GM23248 (cell line): ENCODE measurements around the gene LEFTY1. TPM values are rescaled to one million over a fixed set of nuclear protein-coding genes. Genes with fewer than 3 reads are reported as not detected.

ENCODE experiments used
- DNase-seq: peaks from one replicate; pipeline ENCODE4 v3.0.0-alpha.2; 2015
- H2AFZ ChIP-seq: fragments of 200-600 bp; sonication (generic); 2 replicates; pipeline ENCODE4 v1.6.1; 2016; ENCODE audit warnings: antibody characterized with exemption
- H3F3A ChIP-seq: fragments of 200-600 bp; sonication (generic); 2 replicates; pipeline ENCODE4 v1.6.1; 2016; ENCODE audit warnings: mild to moderate bottlenecking, antibody characterized with exemption, mixed run types; ENCODE audit not compliant: insufficient read depth
- H3K27ac ChIP-seq: fragments of 200-600 bp; sonication (generic); 2 replicates; pipeline ENCODE4 v1.5.1; 2016; ENCODE audit warnings: mild to moderate bottlenecking
- H3K27me3 ChIP-seq: fragments of 200-600 bp; sonication (generic); replicated peaks from 2 replicates; pipeline ENCODE4 v1.6.1; 2016; ENCODE audit warnings: mild to moderate bottlenecking; ENCODE audit not compliant: insufficient read depth
- H3K36me3 ChIP-seq: fragments of 200-600 bp; sonication (generic); 2 replicates; pipeline ENCODE4 v1.6.1; 2016; ENCODE audit warnings: low read depth, mild to moderate bottlenecking
- H3K4me1 ChIP-seq: fragments of 200-600 bp; sonication (generic); 2 replicates; pipeline ENCODE4 v1.6.1; 2016; ENCODE audit warnings: mild to moderate bottlenecking; ENCODE audit not compliant: insufficient read depth
- H3K4me2 ChIP-seq: fragments of 200-600 bp; sonication (generic); one replicate; pipeline ENCODE4 v1.6.1; 2016; ENCODE audit warnings: mild to moderate bottlenecking; ENCODE audit not compliant: unreplicated experiment
- H3K4me3 ChIP-seq: fragments of 200-600 bp; sonication (generic); 2 replicates; pipeline ENCODE4 v1.5.1; 2016; ENCODE audit warnings: mild to moderate bottlenecking
- H3K79me2 ChIP-seq: fragments of 200-600 bp; sonication (generic); 2 replicates; pipeline ENCODE4 v1.6.1; 2016; ENCODE audit warnings: mild to moderate bottlenecking; ENCODE audit not compliant: insufficient read depth
- H3K9ac ChIP-seq: fragments of 200-600 bp; sonication (generic); 2 replicates; pipeline ENCODE4 v1.6.1; 2016; ENCODE audit warnings: mild to moderate bottlenecking
- H3K9me2 ChIP-seq: fragments of 200-600 bp; sonication (generic); 2 replicates; pipeline ENCODE4 v1.6.1; 2016; ENCODE audit warnings: mixed run types, mild to moderate bottlenecking, moderate library complexity; ENCODE audit not compliant: insufficient read depth
- H3K9me3 ChIP-seq: fragments of 200-600 bp; sonication (generic); one replicate; pipeline ENCODE4 v1.6.1; 2017; ENCODE audit warnings: low read depth
- H4K20me1 ChIP-seq: fragments of 200-600 bp; sonication (generic); 2 replicates; pipeline ENCODE4 v1.6.0; 2016; ENCODE audit not compliant: insufficient read depth
- EZH2 ChIP-seq: fragments of 200-600 bp; sonication (generic); IDR thresholded peaks from 2 replicates; pipeline ENCODE4 v1.6.1; 2018; ENCODE audit warnings: antibody characterized with exemption, mild to moderate bottlenecking; ENCODE audit not compliant: insufficient read depth, poor library complexity, severe bottlenecking
- EZH2phosphoT487 ChIP-seq: fragments of 200-600 bp; sonication (generic); IDR thresholded peaks from 2 replicates; pipeline ENCODE4 v1.6.1; 2018; ENCODE audit warnings: antibody characterized with exemption, moderate library complexity, mild to moderate bottlenecking, low read depth; ENCODE audit not compliant: insufficient read depth
- WGBS, 2 experiments: methylation state at CpG; one replicate each; pipeline ENCODE4 v1.1.6; 2015 to 2017; ENCODE audit warnings: low lambda C conversion rate in 2 of 2, low coverage in 1 of 2; ENCODE audit errors: missing lambda C conversion rate in 2 of 2; 5-methylcytosine and 5-hydroxymethylcytosine counted together
- in situ Hi-C: fragments of 300-500 bp; cut with MboI; formaldehyde crosslinking; loops from 2 replicates; pipeline ENCODE4 v1.15.0; 2020
- polyA plus RNA-seq: library from polyadenylated mRNA; unstranded; fragments of >200 nt; fragmentation: Nextera tagmentation; extraction: Ambion mirVana; gene quantifications from 2 replicates; pipeline ENCODE4 v1.2.1, GENCODE V29; 2016
- total RNA-seq: library from RNA; depleted of rRNA; stranded (reverse); fragments of >200 nt; shearing (Covaris generic); gene quantifications from 2 replicates; pipeline ENCODE4 v1.2.3, GENCODE V29; 2014

LEFTY1 gene
- total and polyA plus RNA-seq, 2 experiments from 2014 or later: not detected

DNA sequence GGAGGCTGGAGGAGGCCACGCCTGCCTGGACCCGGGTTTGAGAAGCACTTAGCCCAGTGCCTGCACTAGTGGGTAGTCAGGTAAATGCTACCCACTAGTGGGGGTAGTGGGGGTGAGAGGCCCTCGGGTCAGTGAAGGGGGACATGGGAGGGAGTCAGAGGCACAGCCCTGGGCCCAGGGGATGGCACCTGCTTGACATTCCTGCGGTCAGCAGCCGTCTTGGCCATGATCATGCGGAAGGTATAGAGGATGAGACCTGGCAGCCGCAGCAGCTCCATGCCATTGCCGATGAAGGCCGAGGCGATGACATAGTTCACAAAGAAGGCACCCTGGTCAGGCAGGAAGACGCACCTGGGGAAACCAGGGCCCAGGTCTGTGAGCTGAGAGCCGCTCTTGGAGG is 35.5 kb downstream of the LEFTY1 start:
- H3K79me2 ChIP-seq: no peaks in the 10 kb centered on the region
- TF ChIP-seq EZH2phosphoT487 (no peak), EZH2 (no peak)
- H3K9ac ChIP-seq: no peak overlapping the region
- no peak overlapping the region for H3K27ac ChIP-seq
- in situ Hi-C loops: loop anchor here (10.0 kb wide), 1 partner anchor 121 kb away; no protein-coding TSS in a partner anchor
- no peaks in the 10 kb centered on the region for H4K20me1 ChIP-seq
- H3K9me2 ChIP-seq: no peaks in the 10 kb centered on the region
- WGBS, 2 experiments: 84 to 85% methylated on average over 12 of the region's 12 CpGs
- H3K4me2 ChIP-seq: no peak overlapping the region
- no peak for DNase-seq
- no peaks in the 10 kb centered on the region for H3K4me1 ChIP-seq
- no peak overlapping the region for H2AFZ ChIP-seq
- H3K9me3 ChIP-seq: no peaks in the 10 kb centered on the region
- no peak overlapping the region for H3K4me3 ChIP-seq
- peaks cover 6% of the 10 kb centered on the region; the same call in 1 of the 2 replicates for H3K36me3 ChIP-seq
- no peaks in the 10 kb centered on the region for H3F3A ChIP-seq
- no peaks in the 10 kb centered on the region for H3K27me3 ChIP-seq

DNA sequence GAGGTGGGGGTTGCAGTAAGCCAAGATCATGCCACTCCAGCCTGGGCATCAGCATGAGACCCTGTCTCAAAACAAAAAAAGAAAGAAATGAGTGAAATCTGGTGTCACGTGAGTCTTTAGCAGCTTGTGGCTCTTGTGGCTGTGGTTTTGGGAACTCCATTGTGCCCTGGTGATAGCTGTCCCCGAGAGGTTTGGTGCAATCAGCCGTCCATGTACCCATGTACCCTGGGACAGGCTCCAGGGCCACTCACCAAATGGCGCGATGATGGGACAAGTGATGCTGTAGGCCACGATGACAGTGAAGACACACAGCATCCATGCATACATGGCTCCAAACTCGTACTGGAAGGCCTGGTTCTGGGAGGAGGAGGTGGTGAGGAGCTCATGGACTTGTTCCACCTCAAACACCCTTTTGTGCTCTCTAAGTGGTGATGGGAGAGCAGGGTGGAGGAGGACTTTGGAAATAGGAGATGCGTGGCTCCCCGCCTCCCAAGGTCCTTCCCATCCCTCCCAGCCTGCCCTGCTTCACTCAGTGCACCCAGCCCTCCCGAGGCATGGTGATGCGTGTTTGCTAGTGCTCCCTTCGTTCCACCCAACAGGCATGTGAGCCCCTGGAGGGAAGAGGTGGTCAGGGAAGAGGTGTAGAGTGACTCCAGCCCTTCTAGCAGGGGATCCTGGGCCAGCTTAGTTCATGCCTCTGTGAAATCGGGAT is 36.4 kb downstream of the LEFTY1 start:
- Histone ChIP-seq H3K4me1 (no peaks in the 10 kb centered on the region), H3K9me3 (no peaks in the 10 kb centered on the region), H3K4me3 (no peak overlapping the region), H3K27ac (no peak overlapping the region), H4K20me1 (no peaks in the 10 kb centered on the region), H3K9ac (no peak overlapping the region), H3F3A (no peaks in the 10 kb centered on the region), H2AFZ (no peak overlapping the region), H3K27me3 (no peaks in the 10 kb centered on the region), H3K36me3 (0 out of 2 replicates have a peak, but pooled peaks cover 6% of the 10 kb centered on the region), H3K79me2 (no peaks in the 10 kb centered on the region), H3K9me2 (no peaks in the 10 kb centered on the region), H3K4me2 (no peak overlapping the region)
- WGBS, 2 experiments: 94% methylated on average over 13 of the region's 13 CpGs
- DNase-seq: no peak
- TF ChIP-seq EZH2phosphoT487: no peak
- TF ChIP-seq EZH2: no peak
- in situ Hi-C loops: loop anchor here (10.0 kb wide), 1 partner anchor 122 kb away; no protein-coding TSS in a partner anchor

- no peak overlapping the region for H3K4me3 ChIP-seq
- H3K36me3 ChIP-seq: 0 out of 2 replicates have a peak, but pooled peaks cover 6% of the 10 kb centered on the region
- no peak overlapping the region for H2AFZ ChIP-seq
- H3K79me2 ChIP-seq: no peaks in the 10 kb centered on the region
- in situ Hi-C loops: loop anchor here (10.0 kb wide), 1 partner anchor 123 kb away; no protein-coding TSS in a partner anchor
- no peak for DNase-seq
- no peak overlapping the region for H3K4me2 ChIP-seq
- H3K9me3 ChIP-seq: no peaks in the 10 kb centered on the region
- no peaks in the 10 kb centered on the region for H4K20me1 ChIP-seq
- H3F3A ChIP-seq: no peaks in the 10 kb centered on the region
- no peak overlapping the region for H3K27ac ChIP-seq
- WGBS, 2 experiments: 69 to 73% methylated on average over 4 of the region's 4 CpGs
- H3K9me2 ChIP-seq: no peaks in the 10 kb centered on the region
- no peaks in the 10 kb centered on the region for H3K4me1 ChIP-seq
- no peaks in the 10 kb centered on the region for H3K27me3 ChIP-seq
- no peak for TF ChIP-seq EZH2
- TF ChIP-seq EZH2phosphoT487: no peak
- H3K9ac ChIP-seq: no peak overlapping the region
Observed at GRCh38 chr1:225851805-225852204, 37.1 kb downstream of the LEFTY1 start.

DNA sequence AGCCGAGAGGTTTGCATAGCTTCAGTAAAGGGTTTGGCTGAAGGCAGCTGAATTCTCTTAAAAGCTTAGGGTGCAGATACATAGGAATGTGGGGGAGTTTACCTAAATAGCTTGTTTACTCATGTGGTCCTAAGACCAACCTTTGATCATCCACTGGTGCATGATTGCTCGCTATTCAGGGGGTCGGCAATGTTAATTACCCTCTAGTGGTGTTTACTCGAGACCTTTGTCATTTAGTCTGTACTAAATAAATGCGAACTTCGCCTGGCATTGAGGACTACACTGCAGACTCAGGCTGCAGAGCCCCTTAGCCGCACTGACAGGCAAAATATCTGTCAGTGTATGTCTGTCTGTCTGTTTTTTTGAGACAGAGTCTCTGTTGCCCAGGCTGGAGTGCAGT is 38.6 kb downstream of the LEFTY1 start:
- 89 to 95% methylated on average over 7 of the region's 7 CpGs for WGBS, 2 experiments
- Histone ChIP-seq H2AFZ (no peak overlapping the region), H3K4me3 (no peak overlapping the region), H3K4me1 (no peaks in the 10 kb centered on the region), H3K9ac (no peak overlapping the region), H3K9me3 (no peaks in the 10 kb centered on the region), H3K27me3 (no peaks in the 10 kb centered on the region), H3K27ac (no peak overlapping the region), H3K4me2 (no peak overlapping the region), H4K20me1 (no peaks in the 10 kb centered on the region), H3K36me3 (0 out of 2 replicates have a peak, but pooled peaks cover 6% of the 10 kb centered on the region), H3F3A (no peaks in the 10 kb centered on the region), H3K79me2 (no peaks in the 10 kb centered on the region), H3K9me2 (no peaks in the 10 kb centered on the region)
- no peak for DNase-seq
- TF ChIP-seq EZH2 (no peak), EZH2phosphoT487 (no peak)
- in situ Hi-C loops: loop anchor here (10.0 kb wide), 1 partner anchor 124 kb away; no protein-coding TSS in a partner anchor
